Activated CD8-positive, alpha-beta memory T cell treated with anti-CD3 and anti-CD28 coated beads, Interleukin-2, amount 50 U/mL, for 1 hour (primary cell): ENCODE results near the gene MAP4.
"Not testable (repeated sequence)": the region's sequence is repeated elsewhere in the genome, so short reads cannot be mapped to it uniquely, and the experiment has no call there.

Source experiments
- DNase-seq: peaks from one replicate; pipeline ENCODE4 v3.0.0-alpha.2; 2020; ENCODE audit errors: extremely low read depth

The MAP4 gene

GRCh38 chr3:47897954-47898353 is 118.3 kb downstream of the MAP4 start:
- no peak for DNase-seq

DNA sequence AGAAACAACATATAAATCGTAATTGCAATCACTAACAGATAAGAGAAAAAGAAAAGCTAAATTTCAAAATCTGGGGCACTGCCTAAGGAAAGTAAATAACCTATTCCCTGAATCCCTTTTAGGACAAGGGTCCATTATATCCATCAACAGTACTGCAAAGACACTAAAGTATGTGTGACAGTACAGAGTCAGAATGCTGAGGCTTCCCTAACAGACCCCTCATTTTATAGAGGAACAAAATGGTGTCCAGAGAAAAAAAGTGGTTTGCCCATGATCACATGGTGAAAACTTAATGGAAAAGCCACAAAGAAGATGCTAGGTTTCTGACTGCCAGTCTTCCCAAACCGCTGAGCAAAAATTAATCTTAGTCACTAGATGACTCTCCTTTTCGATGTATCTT is 119.5 kb downstream of the MAP4 start:
- DNase-seq: no peak

DNA sequence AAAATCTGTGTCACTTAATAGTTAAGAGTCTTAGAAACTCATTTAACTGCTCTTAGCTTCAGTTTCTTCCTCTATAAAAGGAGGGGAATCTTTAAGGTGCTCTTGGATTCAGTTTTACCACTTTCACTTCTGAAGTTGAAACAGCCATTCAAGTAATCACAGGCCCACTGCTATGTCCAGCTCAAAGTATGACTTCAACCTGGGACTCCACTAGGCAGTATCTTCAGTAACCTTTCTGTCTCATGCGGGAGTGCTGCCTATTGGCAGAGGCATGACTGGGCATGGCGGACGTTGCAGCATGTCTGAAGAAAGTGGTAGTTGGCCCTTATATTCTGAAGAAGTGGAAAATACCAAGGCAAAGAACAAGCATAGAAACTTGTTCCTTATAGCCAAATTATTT is 121.0 kb downstream of the MAP4 start:
- DNase-seq: no peak

DNA sequence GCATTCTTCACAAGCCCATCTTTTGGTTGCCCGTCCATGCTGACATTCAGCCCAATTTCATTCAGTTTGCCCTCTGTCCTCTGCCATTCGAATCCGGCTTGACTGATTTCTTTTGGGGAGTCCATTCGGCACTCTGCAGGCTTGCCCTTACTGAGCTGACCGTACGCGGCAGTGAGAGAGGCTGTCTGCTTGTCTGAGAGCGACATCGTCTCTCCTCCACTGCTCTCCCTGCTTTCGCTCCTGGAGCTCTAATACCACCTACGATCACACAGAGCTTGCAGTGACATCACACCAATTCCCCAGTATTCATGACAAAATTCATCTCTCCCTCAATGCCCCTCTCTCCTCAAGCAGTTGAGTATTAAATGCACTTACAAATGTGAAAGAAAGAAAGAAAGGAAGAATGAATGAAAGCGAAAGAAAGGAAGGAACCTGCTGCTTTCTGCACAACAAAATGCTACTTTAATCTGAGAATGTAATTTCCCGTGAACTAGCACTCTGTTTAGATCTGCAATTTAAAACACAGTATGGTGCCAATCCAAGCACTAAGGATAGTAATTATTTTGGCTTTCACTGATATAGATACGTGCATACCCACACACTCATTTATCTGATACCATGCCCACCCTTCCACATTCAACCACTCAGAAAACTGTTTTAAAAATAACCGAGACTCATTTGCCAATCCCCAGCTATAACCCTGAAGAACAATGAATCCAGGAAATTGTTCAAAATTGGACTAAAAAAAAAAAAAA is 123.8 kb downstream of the MAP4 start:
- DNase-seq: no peak

- DNase-seq: no peak
Observed at GRCh38 chr3:47891613-47892005, 124.6 kb downstream of the MAP4 start.

DNA sequence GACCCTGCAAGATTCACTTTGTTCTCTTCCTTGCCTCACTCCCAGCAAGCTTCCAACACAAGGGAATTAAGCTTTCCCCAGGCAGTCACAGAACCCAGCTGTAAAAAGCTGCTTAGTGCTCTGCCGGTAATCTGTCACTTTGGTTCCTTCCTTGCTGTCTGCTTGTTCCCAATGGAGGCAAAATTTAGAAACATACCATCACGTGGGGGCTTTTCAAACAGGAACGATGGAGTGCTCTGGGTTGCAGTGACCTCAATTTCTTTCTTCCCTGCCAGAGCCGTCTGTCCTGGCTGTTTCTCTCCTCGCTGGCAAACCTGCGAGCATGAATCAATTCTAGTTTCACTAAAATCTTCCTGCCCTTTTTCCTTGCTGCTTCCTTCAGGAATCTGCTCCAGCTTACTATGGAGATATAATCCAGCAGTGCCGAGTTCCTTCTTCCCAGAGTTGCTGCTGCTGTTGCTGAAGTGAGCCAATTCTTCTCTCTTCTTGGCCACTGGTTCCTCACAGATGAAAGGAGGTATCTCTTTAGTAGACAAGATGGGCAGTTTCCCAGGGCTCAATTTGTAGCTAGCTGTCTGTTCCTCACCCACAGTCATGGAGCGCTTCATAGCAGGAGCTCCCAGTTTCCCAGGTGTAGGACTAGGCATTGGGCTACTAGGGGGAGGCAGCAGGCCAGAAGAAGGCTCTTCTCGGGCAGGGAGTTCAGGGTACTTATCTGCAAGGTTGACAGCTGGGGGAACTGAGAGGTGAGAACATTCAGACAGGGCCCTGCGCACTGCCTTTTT is 125.2 kb downstream of the MAP4 start:
- DNase-seq: no peak

DNA sequence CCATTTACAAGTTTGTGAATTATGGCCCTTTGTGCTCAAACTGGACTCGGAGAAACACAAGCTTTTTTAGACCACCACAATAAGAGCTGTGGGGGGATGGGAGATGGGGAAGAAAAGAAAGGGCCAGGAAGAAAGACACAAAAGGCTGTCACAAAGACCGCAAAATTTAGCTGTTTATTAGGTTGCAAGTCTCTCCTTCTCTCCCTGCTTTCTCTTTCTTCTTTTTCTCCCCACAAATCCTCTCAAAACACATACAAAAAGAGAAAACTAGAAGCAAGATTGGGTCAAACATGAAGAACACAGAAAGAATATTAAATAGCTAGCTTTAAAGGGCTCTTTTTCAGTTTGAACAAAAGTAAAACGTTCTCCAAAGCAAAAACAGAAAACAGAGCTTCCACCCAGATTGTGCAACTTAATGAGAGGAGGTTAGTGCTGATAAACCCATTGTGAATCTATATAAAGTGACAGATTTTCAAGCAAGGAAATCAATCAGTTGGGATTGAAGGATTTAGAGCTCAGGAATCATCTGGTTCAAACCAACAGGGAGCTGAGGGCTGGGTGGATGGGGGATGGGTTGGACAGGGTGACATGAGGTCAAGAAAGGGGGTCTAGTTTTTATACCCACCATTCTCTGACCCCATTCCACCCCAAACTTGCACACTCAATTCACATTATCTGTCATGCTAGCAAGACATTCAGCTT is 125.9 kb downstream of the MAP4 start:
- no peak for DNase-seq

GRCh38 chr3:47888986-47889757 is 127.0 kb downstream of the MAP4 start:
- DNase-seq: no peak

- not testable (repeated sequence) for DNase-seq
Observed at GRCh38 chr3:47887991-47888390, 128.2 kb downstream of the MAP4 start.

- no peak for DNase-seq
Observed at GRCh38 chr3:47885168-47885567, 131.0 kb downstream of the MAP4 start.

DNA sequence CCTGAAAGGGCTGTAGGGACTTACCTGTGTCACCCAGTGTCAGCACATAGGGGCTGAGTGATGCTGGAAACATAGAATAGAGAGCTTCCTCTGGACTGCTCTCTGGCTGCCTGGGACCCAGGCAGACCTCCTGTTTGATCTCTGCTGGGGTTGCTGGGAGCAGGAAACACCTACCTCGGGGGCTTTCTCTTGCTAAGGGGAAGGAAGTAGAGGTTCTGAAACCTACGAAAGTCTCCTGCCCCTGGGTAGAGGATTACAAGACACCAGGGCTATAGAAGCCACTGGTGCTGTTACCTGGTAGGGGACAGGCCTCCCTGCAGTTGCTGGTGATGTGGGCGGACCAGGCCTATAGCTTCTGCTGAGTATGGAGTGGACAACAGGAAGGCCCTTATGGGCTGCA is 131.6 kb downstream of the MAP4 start:
- DNase-seq: no peak

DNA sequence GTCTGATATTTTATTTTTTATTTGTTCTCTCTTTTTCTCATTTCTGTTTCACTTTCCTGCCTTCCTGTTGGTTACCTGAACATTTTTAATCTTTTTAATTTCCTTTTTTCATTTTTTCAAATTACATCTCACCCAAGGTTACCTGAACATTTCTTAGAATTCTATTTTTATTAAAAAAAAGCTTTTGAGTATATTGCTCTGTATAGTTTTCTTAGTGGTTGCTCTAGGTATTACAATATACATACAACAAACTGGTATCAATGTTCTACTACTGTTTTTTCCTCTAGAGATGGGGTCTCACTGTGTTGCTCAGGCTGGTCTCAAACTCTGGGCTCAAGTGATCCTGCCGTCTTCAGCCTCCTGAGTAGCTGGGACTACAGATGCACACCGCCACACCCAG is 133.9 kb downstream of the MAP4 start:
- DNase-seq: no peak

DNA sequence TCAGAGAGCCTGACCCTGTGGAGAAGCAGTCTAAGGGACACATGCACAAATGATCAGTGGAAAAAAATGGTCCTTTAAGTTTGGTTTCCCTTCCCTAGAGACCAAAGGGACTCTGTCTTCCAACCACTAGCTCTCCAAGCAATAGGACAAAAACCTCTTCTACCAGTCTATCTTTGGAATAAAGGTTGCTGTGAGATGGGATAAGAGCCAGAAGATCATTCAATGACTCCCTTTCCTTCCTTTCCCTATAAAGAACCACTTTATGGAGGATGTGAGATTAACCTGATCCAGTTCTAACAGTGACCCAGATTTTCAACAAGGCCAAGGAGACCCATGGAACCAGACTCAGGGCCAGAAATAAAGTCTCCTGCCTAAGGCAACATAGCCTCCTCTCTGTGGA is 138.5 kb downstream of the MAP4 start:
- no peak for DNase-seq

DNA sequence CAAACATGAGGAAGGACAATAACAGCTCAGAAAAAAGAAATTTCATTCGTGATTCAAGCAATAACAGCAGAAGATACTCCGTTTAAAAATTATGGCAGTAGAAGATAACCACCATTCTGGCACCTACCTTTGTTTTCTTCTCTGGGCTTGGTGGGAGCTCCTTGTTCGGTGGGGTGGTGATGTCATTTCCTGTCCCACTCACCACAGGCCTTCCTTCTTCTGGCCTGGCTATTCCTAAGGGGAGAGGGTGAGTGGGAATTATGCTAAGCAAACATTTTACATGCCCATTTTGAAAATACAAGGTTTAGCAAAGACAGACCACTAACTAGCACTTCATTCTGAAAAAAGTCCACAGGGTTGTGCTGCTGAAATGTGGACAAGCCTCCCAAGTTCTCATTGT is 138.9 kb downstream of the MAP4 start:
- DNase-seq: no peak

DNA sequence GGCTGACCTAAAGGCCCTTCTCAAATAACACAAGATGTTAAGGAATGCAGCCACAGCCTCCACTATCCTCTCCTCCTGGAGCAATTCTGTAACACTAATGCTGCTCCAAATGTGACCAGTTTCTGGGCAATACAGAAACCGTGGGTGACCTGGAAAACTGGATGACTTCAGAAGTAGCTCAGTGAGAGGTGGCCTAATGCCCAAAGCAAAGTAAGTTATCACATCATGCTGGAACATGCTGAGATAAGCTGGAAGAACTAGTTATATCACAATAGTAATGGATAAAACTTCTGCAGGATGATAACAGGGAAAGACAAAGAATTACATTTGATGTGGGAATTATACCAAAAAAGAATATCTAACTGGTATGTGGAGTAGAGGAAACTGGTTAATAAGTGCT is 141.3 kb downstream of the MAP4 start:
- DNase-seq: no peak

GRCh38 chr3:47874438-47874837 is 141.8 kb downstream of the MAP4 start:
- no peak for DNase-seq

DNA sequence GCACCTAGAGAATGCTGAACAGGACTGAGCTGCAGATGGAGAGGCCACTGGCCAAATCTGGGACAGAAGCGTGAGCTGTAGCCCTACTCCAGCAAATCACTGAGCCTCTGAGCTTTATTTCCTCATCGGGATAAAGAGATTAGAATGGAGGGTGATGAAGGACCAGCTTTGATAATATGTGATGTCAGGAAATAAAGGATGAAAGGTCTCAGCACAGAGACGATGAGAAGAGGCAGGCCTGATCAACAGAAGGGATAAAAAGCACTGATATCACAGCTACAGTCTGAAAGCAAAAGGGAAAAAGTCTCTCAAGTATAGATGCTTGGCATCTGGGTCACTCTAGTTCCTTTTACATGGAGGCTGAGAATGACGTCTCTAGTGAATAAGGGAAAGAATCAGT is 143.3 kb downstream of the MAP4 start:
- no peak for DNase-seq

DNA sequence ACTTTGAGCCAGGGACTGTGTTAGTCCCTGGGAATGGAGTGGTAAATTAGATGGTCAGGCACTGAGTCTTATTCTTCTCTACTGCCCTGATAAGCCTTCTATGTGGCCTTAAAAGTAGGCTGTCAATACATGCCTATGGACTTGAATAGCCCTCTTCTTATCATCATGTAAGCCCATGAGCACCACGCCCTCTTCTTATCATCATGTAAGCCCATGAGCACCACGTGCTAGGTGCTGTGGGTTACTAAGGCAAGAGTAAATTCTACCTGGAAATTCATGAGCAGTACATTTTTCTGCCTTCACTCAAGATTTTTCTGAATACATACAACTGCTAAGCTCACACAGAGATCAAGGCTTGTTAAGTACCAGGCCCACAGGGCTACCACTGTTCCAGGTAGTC is 144.8 kb downstream of the MAP4 start:
- DNase-seq: no peak

GRCh38 chr3:47870702-47871260 is 145.4 kb downstream of the MAP4 start:
- no peak for DNase-seq

DNA sequence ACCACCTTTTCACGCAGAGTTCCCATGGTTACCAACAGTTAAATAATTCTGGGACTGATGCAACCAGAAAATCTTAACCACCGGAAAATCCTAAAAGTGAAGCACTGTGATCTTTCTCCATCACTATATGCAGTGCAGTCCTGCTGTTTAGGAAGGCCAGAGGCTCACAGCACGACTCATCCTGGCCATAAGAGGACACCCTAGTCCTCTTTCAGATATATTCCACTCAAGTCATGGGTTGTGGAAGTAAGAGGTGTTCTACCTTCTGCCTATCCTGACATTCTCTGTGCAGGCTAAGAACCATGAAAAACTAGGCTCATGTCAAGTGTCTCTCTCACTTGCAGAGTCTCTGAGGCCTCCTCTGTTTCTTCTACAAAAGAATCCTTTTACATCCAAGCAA is 146.1 kb downstream of the MAP4 start:
- no peak for DNase-seq

DNA sequence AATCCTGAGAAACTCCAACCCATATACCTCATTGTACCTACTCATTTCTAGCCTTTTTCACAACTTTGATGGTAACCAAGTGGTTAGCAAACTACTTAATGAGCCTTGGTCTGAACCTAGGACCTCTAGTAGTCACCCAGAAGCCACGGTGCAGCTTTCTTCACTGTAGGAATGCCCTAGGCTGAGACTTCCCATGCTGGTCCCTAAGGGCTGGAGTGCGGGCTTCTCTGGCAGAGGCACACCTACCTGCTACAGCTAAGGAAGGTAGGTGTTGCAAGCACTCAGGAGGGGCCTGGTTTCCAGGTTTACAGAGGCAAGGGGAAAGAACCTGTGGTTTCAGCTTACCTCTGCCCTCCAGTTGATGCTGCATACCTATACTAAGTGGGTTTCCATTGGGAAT is 147.9 kb downstream of the MAP4 start:
- DNase-seq: no peak
